ENCODE results near the gene ADO. TPM values are rescaled to one million over a fixed set of nuclear protein-coding genes. Genes with fewer than 3 reads are reported as not detected.

Gene ADO
- total and polyA plus RNA-seq, 9 of the 15 experiments (the other 6 are each of a cell fraction or from before 2014, with no cell fraction given) = 3.0 to 20.0 (median 16.1) TPM

GRCh38 chr10:62801871-62802270 is 2.6 kb upstream of the ADO start:
- WGBS (ENCODE audit: insufficient coverage, low coverage, missing lambda C conversion rate) = 12% methylated on average over 3 of the region's 3 CpGs
- Histone ChIP-seq H3K9me3 (replicated peaks; ENCODE audit: control insufficient read depth, insufficient read depth, low read depth, low read length) (no peaks in the 10 kb centered on the region), H4K20me1 (replicated peaks; ENCODE audit: control insufficient read depth, insufficient read depth, low read length) (peaks cover 16% of the 10 kb centered on the region), H3K9me1 (ENCODE audit: control insufficient read depth, insufficient read depth, low read length) (peaks cover 3% of the 10 kb centered on the region), H3K4me2 (ENCODE audit: insufficient read depth, low read length) (no peak overlapping the region), H2AFZ (ENCODE audit: low read depth, low read length) (no peak overlapping the region), H3K36me3 (ENCODE audit: control insufficient read depth, insufficient read depth, low read length) (peaks cover 10% of the 10 kb centered on the region), H3K27me3 (ENCODE audit: control insufficient read depth in 2 of 2, insufficient read depth in 2 of 2, low read length in 2 of 2) (peaks cover 0 to 8% of the 10 kb centered on the region in 2 experiments; a peak in 2 of 5 replicates), H3K4me1 (replicated peaks in 1 of 2; ENCODE audit: control insufficient read depth in 2 of 2, insufficient read depth in 2 of 2, low read length in 2 of 2) (peaks cover 11 to 20% of the 10 kb centered on the region in 2 experiments; a peak in 4 of 5 replicates), H3K4me3 (no peak overlapping the region), H3K27ac (ENCODE audit: extremely low read depth, low read depth, low read length) (no peak overlapping the region), H3K79me2 (ENCODE audit: control insufficient read depth, insufficient read depth, low read length) (peaks cover 23% of the 10 kb centered on the region), H3K9ac (ENCODE audit: insufficient read depth in 1 of 2, low read depth in 2 of 2, low read length in 2 of 2) (no peak overlapping the region)
- TF ChIP-seq SRF (CRISPR knock-in tag; IDR thresholded peaks at IDR 0.05) (no peak), PRDM10 (IDR thresholded peaks at IDR 0.05; ENCODE audit: partially characterized antibody) (no peak), ATF1 (CRISPR knock-in tag; IDR thresholded peaks at IDR 0.05) (no peak), ATF1 (tag; IDR thresholded peaks at IDR 0.05) (no peak), ZNF436 (CRISPR knock-in tag; IDR thresholded peaks at IDR 0.05) (no peak), ZBTB1 (CRISPR knock-in tag; IDR thresholded peaks at IDR 0.05; ENCODE audit: borderline replicate concordance, low read depth) (no peak), TCF7 (IDR thresholded peaks at IDR 0.05; ENCODE audit: borderline replicate concordance) (no peak), OTX1 (CRISPR knock-in tag; IDR thresholded peaks at IDR 0.05) (no peak), ATF6 (CRISPR knock-in tag; IDR thresholded peaks at IDR 0.05) (no peak), ZNF764 (CRISPR knock-in tag; IDR thresholded peaks at IDR 0.05; ENCODE audit: low read depth) (no peak), TAF7 (tag; IDR thresholded peaks at IDR 0.05) (no peak), MXD1 (CRISPR knock-in tag; IDR thresholded peaks at IDR 0.05; ENCODE audit: borderline replicate concordance, poor library complexity, severe bottlenecking) (no peak)
- POLR2A ChIA-PET = no interaction called here
- intact Hi-C loops (cut with micrococcal nuclease) = no loop called here
- BruUV-seq (replicated peaks) = no TSS peak
- DNase-seq (ENCODE audit: extremely low read depth in 1 of 4, low spot score in 3 of 4) = no peak
- FAIRE-seq = no peak
- in situ Hi-C loops (cut with MboI) = no loop called here
- CTCF ChIA-PET (ENCODE audit: low intra/inter-chr PET ratio) = no interaction called here
- ATAC-seq = no peak

Data from K562 (cell line).